HG03457 (cell line): ENCODE measurements around the gene TENM3.

Experiments
- ATAC-seq: cut with Tn5 transposase; IDR thresholded peaks from one replicate; pipeline ENCODE4 v1.9.1; 2021; ENCODE audit warnings: moderate number of reproducible peaks; ENCODE audit not compliant: unreplicated experiment

The TENM3 gene

GRCh38 chr4:182443070-182443469 is 199.9 kb downstream of the TENM3 start:
- ATAC-seq: no peak

GRCh38 chr4:182447767-182448280 is 204.6 kb downstream of the TENM3 start:
- no peak for ATAC-seq

DNA sequence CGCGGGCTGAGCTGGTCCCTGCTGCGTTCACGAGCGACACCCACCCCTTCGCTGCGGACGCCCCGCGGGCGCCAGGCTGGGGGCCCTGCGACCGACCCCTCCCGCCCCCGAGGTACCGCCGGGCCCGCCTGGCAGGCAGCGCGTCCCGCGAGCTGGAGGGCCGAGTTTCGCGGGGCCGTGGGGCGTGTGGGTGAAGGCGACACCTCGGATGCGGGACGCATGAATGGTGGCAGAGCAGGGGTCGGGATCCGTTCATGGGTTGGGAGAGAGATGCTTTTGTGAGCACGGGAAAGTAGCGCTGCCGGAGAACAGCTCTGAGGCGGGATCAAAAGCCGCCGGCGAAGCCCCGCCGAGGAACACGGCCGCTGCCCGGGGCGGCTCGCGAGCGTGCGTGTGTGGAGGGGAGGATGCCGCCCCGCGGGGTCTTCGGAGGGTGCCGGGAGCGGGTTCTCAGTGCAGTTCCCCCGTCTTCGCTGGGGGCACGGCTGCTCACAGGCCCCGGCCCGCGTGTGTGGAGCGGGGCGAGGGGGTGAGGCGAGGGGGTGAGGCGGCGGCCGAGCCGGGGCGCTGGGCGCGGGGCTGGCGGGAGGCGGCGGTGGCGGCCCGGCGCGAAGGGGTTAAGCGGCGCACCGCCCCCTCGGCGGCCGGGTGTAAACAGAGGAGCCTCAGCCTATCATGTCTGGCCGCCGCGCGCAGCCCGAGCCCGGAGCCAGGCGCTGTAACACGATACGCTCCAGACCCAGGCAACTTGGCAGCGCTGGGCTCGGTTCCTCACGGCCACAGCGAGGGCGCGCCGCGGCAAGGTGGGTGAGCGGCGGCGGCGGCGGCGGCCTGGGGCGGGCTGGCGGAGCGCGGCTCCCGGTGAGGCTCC is 205.3 kb downstream of the TENM3 start:
- peak; percentile 73 for ATAC-seq

GRCh38 chr4:182449186-182449929 is 206.2 kb downstream of the TENM3 start:
- ATAC-seq: no peak

GRCh38 chr4:182449930-182450439 is 206.8 kb downstream of the TENM3 start:
- ATAC-seq: no peak

DNA sequence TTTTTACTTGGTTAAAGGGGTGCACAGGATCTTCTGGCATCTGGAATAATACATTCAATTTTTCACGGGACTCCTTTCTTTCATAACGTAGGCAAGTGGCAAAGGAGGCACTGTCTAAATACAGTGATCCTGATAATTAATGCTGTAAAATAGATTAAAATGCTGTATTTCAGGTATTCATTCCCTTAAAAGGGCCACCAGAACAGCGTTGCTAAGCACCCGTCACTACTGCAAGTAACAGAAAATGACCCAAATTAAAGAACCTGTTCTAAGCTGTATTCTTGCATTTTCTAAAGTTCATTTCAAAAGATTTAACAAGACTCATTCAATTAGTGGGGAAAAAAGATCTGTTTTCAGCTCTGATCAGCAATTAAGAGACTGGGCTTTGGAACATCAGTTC is 208.2 kb downstream of the TENM3 start:
- no peak for ATAC-seq

GRCh38 chr4:182453830-182454229 is 210.6 kb downstream of the TENM3 start:
- ATAC-seq: no peak

GRCh38 chr4:182454440-182455013 is 211.3 kb downstream of the TENM3 start:
- no peak for ATAC-seq

DNA sequence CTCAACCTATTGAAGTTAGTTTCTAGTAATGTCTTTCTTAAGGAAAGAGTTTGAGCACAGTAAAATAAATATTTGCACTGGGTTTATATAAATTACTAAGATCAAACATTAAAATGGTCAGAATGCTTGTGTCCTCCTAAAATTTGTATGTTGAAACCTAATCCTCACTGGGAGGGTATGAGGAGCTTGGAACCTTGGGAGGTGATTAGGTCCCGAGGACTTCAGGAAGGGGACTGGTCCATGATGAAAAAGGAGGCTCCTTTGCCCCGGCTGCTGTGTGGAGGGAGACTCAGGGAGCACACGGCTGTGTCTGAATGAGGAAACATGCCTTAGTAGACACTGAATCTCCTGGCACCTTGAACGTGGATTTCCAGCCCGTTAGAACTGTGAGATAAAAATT is 221.9 kb downstream of the TENM3 start:
- ATAC-seq: no peak

DNA sequence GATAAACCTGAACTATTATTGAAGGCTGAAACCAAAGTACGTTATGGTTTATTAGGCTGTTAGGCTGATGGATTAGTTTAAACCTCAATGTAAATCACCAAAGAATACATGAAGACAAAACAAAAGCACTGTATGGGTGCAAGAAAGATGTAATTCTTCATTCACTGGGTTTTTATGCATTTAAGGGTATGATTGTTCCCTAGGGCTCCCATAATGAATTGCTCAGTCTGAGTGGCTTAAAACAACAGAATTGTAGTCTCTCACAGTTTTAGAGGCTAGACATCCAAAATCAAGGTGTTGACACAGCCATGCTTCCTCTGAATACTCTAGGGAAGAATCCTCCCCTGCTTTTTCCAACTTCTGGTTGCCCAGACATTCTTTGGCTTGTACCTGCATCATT is 222.8 kb downstream of the TENM3 start:
- ATAC-seq: no peak

DNA sequence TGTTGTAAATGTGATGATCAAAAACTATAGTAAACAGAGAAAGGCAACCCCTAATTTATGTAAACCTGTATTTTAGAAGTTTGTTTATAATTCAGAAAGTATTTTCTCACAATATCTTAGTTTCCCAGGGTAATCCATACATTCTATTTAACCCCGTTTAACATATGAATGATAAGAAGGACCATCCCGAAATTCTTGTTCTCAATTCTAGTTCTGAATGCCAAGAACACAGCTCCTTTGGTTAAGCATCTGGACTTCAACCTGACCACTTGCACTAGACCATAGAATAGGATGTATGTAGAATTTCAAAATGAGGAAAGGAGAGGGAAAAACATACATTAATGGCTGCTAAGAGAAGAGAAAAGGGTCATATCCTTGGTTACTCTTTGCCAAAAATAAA is 227.0 kb downstream of the TENM3 start:
- no peak for ATAC-seq

DNA sequence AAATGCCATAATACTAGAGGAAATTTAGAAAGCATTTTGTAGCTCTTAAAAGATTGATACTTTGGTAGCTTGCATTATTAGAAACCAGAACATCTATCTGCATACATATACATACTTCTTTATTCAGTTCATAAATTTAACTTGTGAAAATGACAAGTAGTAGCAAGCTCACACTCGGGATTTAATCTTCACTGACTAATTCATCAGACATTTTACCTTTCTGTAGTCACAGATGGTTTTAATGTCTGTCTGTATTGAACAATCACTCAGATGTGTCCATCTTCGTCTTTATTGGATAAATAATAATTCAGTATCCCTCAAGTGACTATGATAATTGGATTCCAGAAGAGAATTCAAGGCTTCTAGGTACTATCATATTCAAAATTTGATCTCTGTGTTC is 232.3 kb downstream of the TENM3 start:
- ATAC-seq: no peak

GRCh38 chr4:182478475-182478874 is 235.3 kb downstream of the TENM3 start:
- peak; percentile 61 for ATAC-seq

GRCh38 chr4:182483685-182484084 is 240.5 kb downstream of the TENM3 start:
- ATAC-seq: no peak

DNA sequence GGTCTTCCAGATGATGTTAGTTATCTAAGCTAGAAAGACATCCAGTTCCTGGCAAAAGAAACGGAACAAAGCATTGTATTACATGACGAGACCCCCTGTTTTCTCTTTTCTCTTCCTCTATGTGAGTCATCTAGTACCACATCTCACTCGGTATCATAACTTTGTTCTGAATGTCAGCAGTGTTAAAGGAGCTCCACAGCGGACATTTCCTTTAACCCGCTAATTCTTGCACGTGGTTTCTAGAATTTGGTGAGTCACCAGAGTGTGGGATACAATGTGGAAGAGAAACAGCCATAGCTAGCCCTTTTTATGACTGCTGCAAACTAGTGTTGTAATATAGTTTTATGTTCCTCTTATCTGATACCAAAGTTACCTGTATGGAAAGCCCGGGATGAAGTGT is 243.7 kb downstream of the TENM3 start:
- ATAC-seq: no peak

DNA sequence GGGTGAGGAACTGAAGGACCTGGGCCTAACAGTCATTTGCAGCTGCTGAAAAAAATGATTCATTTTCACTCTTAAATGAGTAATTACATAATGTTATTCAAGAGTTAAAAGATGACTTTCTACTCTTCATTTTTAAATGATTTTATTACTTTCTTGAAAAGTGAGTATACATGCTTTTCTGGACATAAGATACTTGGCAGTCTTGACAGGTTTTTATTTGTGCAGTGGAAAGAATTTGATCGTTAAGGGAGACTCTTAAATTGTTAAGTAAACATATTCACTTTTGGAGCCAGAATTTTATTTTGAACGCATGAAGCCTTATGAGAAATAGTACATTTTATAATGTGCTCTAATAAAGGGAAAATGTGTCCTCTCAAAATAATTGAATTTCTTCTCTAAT is 245.7 kb downstream of the TENM3 start:
- ATAC-seq: no peak

DNA sequence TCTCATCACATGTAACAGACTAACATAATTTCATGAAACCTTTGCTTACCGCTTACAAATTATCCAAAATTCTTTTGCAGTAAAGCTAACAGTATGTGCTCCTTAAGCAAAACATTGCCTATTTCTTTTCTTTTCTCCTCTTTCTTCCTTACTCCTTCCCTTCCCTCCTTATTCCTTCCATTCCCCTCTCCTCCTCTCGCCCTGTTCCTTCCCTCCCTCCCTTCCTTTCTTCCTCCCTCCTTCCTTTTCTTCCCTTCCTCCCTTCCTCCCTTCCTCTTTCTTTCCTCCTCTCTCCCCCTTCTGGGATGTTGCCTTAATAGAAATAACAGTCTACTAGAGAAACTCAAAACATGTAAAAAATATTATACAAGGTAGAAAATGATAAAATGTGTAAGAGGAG is 246.4 kb downstream of the TENM3 start:
- ATAC-seq: no peak

DNA sequence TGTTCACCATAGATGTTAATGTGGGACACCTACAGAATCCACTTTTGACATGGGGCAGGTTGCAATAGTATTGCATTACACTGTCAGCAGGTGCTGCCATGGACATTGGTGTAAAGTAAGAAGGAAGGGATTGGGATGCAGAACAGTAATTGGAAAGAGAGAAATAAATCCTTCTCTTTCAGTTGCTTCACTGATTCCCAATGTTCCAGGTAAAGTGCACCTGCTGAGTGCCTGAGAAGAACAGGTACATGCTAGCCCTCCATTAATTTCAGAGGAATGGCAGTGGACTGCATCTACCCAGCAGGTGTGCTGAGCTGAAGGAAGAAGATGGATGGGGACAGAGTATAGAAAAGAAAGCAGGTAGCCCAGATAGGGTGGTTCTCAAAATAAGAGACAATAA is 248.5 kb downstream of the TENM3 start:
- no peak for ATAC-seq

DNA sequence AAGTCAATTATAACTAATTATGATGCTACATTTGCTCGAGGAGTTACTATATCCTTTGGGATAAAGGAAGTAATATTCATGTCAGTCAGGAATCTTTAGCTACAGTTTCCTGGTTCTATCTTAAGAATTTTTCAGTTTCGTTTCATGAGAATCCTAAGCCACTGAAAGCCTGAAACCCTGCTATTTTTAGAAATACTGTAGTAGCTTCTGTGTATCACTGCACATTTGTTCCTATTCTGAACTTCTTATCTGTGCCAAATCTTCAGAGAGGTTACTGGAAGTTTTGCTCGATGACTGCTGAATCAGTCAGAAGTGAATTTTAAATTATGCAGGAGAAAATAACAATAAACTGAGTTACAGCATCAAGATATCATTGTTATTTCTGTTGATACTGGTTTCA is 249.2 kb downstream of the TENM3 start:
- ATAC-seq: peak; percentile 62

GRCh38 chr4:182493377-182493776 is 250.2 kb downstream of the TENM3 start:
- no peak for ATAC-seq

- no peak for ATAC-seq
These were observed 250.9 kb downstream of the TENM3 start for GRCh38 chr4:182494103-182494502.
